Neural cell (in vitro differentiated cells): ENCODE data around the gene LYPD6. TPM values are rescaled to one million over a fixed set of nuclear protein-coding genes. Genes with fewer than 3 reads are reported as not detected.

Experiments used
- H2AFZ ChIP-seq: fragments of 200-600, 300-800 bp; sonication (generic), shearing (Covaris generic); 2 replicates; pipeline ENCODE4 v1.6.0; 2014; ENCODE audit warnings: low read depth, mild to moderate bottlenecking, antibody characterized with exemption, low read length, moderate library complexity
- H3F3A ChIP-seq: fragments of 200-600 bp; shearing (Covaris generic); 2 replicates; pipeline ENCODE4 v1.6.1; 2016; ENCODE audit warnings: mild to moderate bottlenecking, moderate library complexity, mixed read lengths, antibody characterized with exemption, low read length; ENCODE audit not compliant: insufficient read depth, poor library complexity, severe bottlenecking
- H3K27ac ChIP-seq: fragments of 200-600, 300-800 bp; sonication (generic), shearing (Covaris generic); 2 replicates; pipeline ENCODE4 v1.5.1; 2014; ENCODE audit warnings: mild to moderate bottlenecking, low read length, moderate library complexity
- H3K27me3 ChIP-seq: fragments of 300-800, 200-600 bp; sonication (generic), shearing (Covaris generic); 2 replicates; pipeline ENCODE4 v1.6.0; 2014; ENCODE audit warnings: mild to moderate bottlenecking, low read depth, low read length, moderate library complexity; ENCODE audit not compliant: insufficient read depth
- H3K36me3 ChIP-seq: fragments of 300-800, 200-600 bp; sonication (generic), shearing (Covaris generic); 2 replicates; pipeline ENCODE4 v1.5.1; 2014; ENCODE audit warnings: mild to moderate bottlenecking, antibody characterized with exemption, low read length, moderate library complexity; ENCODE audit not compliant: insufficient read depth
- H3K4me2 ChIP-seq: fragments of 300-800, 200-600 bp; sonication (generic), shearing (Covaris generic); 2 replicates; pipeline ENCODE4 v1.6.0; 2014; ENCODE audit warnings: mild to moderate bottlenecking, low read length
- H3K4me3 ChIP-seq: fragments of 300-800, 200-600 bp; sonication (generic), shearing (Covaris generic); 2 replicates; pipeline ENCODE4 v1.5.1; 2014; ENCODE audit warnings: mild to moderate bottlenecking, low read length, moderate library complexity
- H3K79me2 ChIP-seq: fragments of 200-600 bp; shearing (Covaris generic); replicated peaks from 2 replicates; pipeline ENCODE4 v1.6.0; 2014; ENCODE audit warnings: mild to moderate bottlenecking, low read length, moderate library complexity; ENCODE audit not compliant: insufficient read depth
- H3K9ac ChIP-seq: fragments of 300-800, 200-600 bp; sonication (generic), shearing (Covaris generic); 2 replicates; pipeline ENCODE4 v1.6.1; 2016; ENCODE audit warnings: mild to moderate bottlenecking, low read length, mixed read lengths
- H3K9me2 ChIP-seq: fragments of 200-600 bp; shearing (Covaris generic); 2 replicates; pipeline ENCODE4 v1.6.1; 2016; ENCODE audit warnings: mild to moderate bottlenecking, low read length, mixed read lengths; ENCODE audit not compliant: insufficient read depth
- H3K9me3 ChIP-seq: fragments of 200-600, 300-800 bp; sonication (generic), shearing (Covaris generic); 2 replicates; pipeline ENCODE4 v1.6.1; 2016; ENCODE audit warnings: mild to moderate bottlenecking, mixed run types, low read length, moderate library complexity, mixed read lengths
- H4K20me1 ChIP-seq: fragments of 200-600 bp; shearing (Covaris generic); 2 replicates; pipeline ENCODE4 v1.6.1; 2016; ENCODE audit warnings: mild to moderate bottlenecking, mixed run types; ENCODE audit not compliant: insufficient read depth
- EP300 ChIP-seq: fragments of 450-650 bp; conservative IDR thresholded peaks from 2 replicates; pipeline ENCODE4 v1.6.1; 2014; ENCODE audit warnings: antibody characterized with exemption, mild to moderate bottlenecking, moderate library complexity; ENCODE audit not compliant: poor library complexity, severe bottlenecking
- EZH2 ChIP-seq: fragments of 200-600, 300-800 bp; shearing (Covaris generic), sonication (generic); IDR thresholded peaks from 2 replicates; pipeline ENCODE4 v1.6.1; 2014; ENCODE audit warnings: antibody characterized with exemption, low read length, borderline replicate concordance, mild to moderate bottlenecking; ENCODE audit not compliant: insufficient read depth, poor library complexity, severe bottlenecking
- MXI1 ChIP-seq: fragments of 450-650 bp; conservative IDR thresholded peaks from 2 replicates; pipeline ENCODE4 v1.6.1; 2014; ENCODE audit warnings: antibody characterized with exemption, mild to moderate bottlenecking; ENCODE audit not compliant: poor library complexity, severe bottlenecking
- POLR2AphosphoS5 ChIP-seq: IDR thresholded peaks from 2 replicates; pipeline ENCODE4 v1.6.1; 2012
- RAD21 ChIP-seq: fragments of 450-650 bp; conservative IDR thresholded peaks from 2 replicates; pipeline ENCODE4 v1.6.1; 2014; ENCODE audit warnings: antibody characterized with exemption, mild to moderate bottlenecking, moderate library complexity
- SMC3 ChIP-seq: fragments of 450-650 bp; conservative IDR thresholded peaks from 2 replicates; pipeline ENCODE4 v1.6.1; 2014; ENCODE audit warnings: antibody characterized with exemption, mild to moderate bottlenecking, moderate library complexity; ENCODE audit not compliant: poor library complexity
- TAF1 ChIP-seq: IDR thresholded peaks from 2 replicates; pipeline ENCODE4 v1.6.1; 2012; ENCODE audit warnings: low read depth
- polyA plus RNA-seq: library from polyadenylated mRNA; depleted of rRNA; stranded (reverse); fragments of >200 nt; gene quantifications from 2 replicates; pipeline ENCODE4 v1.2.3, GENCODE V29; 2014
- TF ChIP-seq, protein P1 (sequence below): fragments of 450-650 bp; IDR thresholded peaks from 2 replicates; pipeline ENCODE4 v1.5.1; 2014; ENCODE audit warnings: antibody characterized with exemption, mild to moderate bottlenecking, moderate library complexity; ENCODE audit not compliant: poor library complexity, severe bottlenecking
- TF ChIP-seq, protein P2 (sequence below): IDR thresholded peaks from 2 replicates; pipeline ENCODE4 v1.6.1; 2012; ENCODE audit warnings: borderline replicate concordance

LYPD6 gene
- polyA plus RNA-seq, 1 donor from 2014 or later = 2.3 TPM

DNA sequence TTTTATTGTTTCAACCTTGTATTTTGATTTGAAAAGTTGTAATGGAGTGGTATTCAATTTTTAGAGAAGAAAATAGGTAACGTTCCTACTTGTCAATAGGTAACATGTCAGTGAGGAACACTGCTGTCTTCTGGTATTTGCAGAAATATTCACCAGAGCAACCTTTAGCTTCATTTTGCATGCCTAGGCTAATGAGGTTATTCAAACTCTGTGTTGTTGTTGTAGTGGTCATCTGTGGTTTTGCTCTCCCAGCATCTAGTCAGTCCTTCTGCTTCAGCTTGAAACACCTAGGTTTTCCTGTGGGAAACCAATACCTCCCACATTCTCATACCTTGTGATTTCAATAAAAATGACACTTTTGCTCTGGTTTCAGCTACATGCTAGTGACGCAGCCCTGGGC is 98.4 kb downstream of the LYPD6 start:
- no peaks in the 10 kb centered on the region for H3K9me3 ChIP-seq
- no peak overlapping the region for H3K4me3 ChIP-seq
- H3K4me2 ChIP-seq = no peak overlapping the region

DNA sequence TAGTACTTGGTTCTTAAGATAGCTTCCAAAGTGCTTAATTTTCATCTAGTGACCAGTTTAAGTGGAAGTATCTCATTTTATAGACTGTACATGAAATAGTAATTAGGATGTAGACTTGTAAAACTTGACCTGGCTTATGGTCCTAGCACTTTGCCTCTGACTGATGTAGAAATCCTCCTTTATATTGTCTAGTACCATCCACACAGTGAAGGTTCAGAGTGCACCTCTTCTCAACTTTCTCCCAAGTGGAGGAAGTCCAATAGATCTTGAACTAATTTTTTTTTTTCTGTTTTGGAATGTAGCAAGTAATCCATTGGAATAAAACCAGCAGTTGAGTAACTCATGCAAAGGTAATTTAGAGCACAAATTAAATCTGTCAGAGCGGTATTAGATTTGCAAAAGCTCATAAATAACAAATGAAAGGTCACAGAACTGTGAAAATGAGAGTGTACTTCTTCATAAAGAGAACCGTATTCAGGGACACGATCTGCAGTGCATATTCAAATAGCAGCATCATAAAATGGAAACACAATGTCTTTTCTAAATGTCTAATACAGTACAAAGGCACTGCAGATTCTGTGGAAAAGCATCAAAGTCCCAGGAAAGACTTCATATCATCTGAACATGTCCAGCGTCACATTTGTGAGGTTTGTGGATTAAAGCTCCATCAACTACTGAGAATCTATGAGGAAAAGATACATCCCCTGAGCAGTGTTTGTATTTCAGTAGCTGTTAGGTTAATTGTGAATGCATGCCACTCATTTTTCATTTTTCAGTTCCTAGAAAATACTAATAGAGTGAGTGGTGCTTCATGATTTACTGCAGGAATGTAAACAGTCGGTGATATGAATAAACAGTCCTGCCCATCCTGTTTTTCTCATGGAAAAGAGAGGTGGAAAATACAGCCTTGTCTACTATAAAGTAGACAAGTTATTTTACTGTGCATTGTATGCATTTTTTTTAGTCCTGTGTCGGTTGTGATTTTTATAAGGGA is 100.7 kb downstream of the LYPD6 start:
- Histone ChIP-seq H3K4me3 (no peak overlapping the region), H3K4me2 (no peak overlapping the region), H3K27ac (no peak overlapping the region), H3F3A (no peaks in the 10 kb centered on the region), H3K79me2 (no peaks in the 10 kb centered on the region), H3K27me3 (no peaks in the 10 kb centered on the region), H4K20me1 (no peaks in the 10 kb centered on the region), H3K9me3 (no peaks in the 10 kb centered on the region), H2AFZ (no peak overlapping the region), H3K36me3 (no peaks in the 10 kb centered on the region), H3K9me2 (no peaks in the 10 kb centered on the region), H3K9ac (no peak overlapping the region)
- no peak for TF ChIP-seq POLR2AphosphoS5
- no peak for TF ChIP-seq TAF1
- no peak for TF ChIP-seq SMC3
- no peak for TF ChIP-seq MXI1
- TF ChIP-seq EP300 = no peak
- TF ChIP-seq, protein P1, sequence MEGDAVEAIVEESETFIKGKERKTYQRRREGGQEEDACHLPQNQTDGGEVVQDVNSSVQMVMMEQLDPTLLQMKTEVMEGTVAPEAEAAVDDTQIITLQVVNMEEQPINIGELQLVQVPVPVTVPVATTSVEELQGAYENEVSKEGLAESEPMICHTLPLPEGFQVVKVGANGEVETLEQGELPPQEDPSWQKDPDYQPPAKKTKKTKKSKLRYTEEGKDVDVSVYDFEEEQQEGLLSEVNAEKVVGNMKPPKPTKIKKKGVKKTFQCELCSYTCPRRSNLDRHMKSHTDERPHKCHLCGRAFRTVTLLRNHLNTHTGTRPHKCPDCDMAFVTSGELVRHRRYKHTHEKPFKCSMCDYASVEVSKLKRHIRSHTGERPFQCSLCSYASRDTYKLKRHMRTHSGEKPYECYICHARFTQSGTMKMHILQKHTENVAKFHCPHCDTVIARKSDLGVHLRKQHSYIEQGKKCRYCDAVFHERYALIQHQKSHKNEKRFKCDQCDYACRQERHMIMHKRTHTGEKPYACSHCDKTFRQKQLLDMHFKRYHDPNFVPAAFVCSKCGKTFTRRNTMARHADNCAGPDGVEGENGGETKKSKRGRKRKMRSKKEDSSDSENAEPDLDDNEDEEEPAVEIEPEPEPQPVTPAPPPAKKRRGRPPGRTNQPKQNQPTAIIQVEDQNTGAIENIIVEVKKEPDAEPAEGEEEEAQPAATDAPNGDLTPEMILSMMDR = no peak
- no peak for TF ChIP-seq EZH2
- TF ChIP-seq, protein P2, sequence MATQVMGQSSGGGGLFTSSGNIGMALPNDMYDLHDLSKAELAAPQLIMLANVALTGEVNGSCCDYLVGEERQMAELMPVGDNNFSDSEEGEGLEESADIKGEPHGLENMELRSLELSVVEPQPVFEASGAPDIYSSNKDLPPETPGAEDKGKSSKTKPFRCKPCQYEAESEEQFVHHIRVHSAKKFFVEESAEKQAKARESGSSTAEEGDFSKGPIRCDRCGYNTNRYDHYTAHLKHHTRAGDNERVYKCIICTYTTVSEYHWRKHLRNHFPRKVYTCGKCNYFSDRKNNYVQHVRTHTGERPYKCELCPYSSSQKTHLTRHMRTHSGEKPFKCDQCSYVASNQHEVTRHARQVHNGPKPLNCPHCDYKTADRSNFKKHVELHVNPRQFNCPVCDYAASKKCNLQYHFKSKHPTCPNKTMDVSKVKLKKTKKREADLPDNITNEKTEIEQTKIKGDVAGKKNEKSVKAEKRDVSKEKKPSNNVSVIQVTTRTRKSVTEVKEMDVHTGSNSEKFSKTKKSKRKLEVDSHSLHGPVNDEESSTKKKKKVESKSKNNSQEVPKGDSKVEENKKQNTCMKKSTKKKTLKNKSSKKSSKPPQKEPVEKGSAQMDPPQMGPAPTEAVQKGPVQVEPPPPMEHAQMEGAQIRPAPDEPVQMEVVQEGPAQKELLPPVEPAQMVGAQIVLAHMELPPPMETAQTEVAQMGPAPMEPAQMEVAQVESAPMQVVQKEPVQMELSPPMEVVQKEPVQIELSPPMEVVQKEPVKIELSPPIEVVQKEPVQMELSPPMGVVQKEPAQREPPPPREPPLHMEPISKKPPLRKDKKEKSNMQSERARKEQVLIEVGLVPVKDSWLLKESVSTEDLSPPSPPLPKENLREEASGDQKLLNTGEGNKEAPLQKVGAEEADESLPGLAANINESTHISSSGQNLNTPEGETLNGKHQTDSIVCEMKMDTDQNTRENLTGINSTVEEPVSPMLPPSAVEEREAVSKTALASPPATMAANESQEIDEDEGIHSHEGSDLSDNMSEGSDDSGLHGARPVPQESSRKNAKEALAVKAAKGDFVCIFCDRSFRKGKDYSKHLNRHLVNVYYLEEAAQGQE = no peak

More for the DNA sequence above, 98.4 kb downstream of the LYPD6 start:
- no peaks in the 10 kb centered on the region for H4K20me1 ChIP-seq
- H3K27me3 ChIP-seq = no peaks in the 10 kb centered on the region
- no peak overlapping the region for H3K9ac ChIP-seq
- H3K79me2 ChIP-seq = no peaks in the 10 kb centered on the region
- H2AFZ ChIP-seq = no peak overlapping the region
- no peak overlapping the region for H3K27ac ChIP-seq
- no peaks in the 10 kb centered on the region for H3K9me2 ChIP-seq
- no peaks in the 10 kb centered on the region for H3F3A ChIP-seq
- no peaks in the 10 kb centered on the region for H3K36me3 ChIP-seq
- no peak for TF ChIP-seq TAF1
- TF ChIP-seq EZH2 = no peak
- no peak for TF ChIP-seq SMC3
- TF ChIP-seq EP300 = no peak
- TF ChIP-seq, protein P1 = no peak
- TF ChIP-seq RAD21 = no peak
- no peak for TF ChIP-seq MXI1
- TF ChIP-seq, protein P2 = no peak
